HS-5 (cell line): ENCODE measurements around the gene PTCH2.

Experiments
- DNase-seq: peaks from one replicate; pipeline ENCODE4 v3.0.0-alpha.2; 2012; ENCODE audit warnings: low read depth

PTCH2 gene, protein sequence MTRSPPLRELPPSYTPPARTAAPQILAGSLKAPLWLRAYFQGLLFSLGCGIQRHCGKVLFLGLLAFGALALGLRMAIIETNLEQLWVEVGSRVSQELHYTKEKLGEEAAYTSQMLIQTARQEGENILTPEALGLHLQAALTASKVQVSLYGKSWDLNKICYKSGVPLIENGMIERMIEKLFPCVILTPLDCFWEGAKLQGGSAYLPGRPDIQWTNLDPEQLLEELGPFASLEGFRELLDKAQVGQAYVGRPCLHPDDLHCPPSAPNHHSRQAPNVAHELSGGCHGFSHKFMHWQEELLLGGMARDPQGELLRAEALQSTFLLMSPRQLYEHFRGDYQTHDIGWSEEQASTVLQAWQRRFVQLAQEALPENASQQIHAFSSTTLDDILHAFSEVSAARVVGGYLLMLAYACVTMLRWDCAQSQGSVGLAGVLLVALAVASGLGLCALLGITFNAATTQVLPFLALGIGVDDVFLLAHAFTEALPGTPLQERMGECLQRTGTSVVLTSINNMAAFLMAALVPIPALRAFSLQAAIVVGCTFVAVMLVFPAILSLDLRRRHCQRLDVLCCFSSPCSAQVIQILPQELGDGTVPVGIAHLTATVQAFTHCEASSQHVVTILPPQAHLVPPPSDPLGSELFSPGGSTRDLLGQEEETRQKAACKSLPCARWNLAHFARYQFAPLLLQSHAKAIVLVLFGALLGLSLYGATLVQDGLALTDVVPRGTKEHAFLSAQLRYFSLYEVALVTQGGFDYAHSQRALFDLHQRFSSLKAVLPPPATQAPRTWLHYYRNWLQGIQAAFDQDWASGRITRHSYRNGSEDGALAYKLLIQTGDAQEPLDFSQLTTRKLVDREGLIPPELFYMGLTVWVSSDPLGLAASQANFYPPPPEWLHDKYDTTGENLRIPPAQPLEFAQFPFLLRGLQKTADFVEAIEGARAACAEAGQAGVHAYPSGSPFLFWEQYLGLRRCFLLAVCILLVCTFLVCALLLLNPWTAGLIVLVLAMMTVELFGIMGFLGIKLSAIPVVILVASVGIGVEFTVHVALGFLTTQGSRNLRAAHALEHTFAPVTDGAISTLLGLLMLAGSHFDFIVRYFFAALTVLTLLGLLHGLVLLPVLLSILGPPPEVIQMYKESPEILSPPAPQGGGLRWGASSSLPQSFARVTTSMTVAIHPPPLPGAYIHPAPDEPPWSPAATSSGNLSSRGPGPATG

DNA sequence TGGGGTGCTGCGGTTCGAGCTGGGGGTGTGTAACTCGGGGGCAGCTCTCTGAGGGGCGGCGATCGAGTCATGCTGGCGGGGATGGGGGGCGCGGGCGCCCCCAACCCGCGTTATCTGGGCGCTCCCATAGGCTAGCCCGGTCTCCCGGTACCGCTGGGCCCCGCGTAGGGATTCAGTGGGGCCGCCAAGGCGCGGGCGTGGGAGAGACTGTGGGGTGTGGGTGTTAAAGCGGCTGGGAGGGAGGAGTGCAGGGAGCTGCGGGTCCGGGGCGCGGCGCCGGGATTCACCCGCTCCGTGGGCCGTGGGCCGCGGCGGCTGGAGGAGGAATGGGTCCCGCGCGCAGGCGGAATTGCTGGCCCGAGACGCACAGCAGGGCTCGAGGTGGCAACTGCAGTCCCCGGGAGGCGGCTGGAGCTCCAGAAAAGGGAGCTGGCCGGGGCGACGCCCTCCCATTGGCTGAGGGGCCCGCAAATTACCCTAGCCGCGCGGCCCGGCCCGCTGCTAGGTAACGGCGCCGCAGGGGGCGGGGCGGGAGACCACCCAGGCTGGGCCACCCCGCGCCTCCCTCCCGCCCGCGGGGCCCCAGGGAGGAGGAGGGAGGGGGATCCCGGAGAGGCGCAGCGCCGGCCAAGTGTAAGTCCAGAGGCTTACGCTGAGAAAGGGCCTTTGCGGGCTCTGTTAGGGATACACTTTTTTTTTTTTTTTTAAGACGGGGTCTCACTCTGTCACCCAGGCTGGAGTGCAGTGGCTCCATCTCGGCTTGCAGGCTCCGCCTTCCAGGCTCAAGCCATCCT lies at the start of gene PTCH2:
PTCH2 (minus strand) TSS at position 392 of the 794 bp plus-strand sequence; CDS start at position 71, 321 bp downstream.
- no peak for DNase-seq

DNA sequence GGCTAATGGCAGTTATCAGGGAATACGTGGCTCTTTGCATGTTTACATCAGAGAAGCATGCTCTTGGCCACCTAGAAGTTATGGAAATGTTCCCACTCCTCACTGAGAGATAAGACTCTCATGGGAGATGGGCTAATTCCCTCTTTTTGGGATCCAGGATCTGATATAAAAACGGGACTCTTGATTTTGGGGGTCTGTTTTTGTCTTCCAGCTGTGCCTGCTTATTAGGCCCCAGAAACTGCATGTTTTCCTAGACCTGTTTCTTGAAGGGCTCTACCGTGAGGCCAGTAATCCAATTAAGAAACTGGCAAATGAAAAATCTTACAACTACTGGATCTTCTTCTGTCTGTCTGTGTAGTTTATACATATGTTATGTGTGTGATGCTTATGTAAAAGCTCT lies 47.0 kb upstream of the PTCH2 start:
- no peak for DNase-seq

DNA sequence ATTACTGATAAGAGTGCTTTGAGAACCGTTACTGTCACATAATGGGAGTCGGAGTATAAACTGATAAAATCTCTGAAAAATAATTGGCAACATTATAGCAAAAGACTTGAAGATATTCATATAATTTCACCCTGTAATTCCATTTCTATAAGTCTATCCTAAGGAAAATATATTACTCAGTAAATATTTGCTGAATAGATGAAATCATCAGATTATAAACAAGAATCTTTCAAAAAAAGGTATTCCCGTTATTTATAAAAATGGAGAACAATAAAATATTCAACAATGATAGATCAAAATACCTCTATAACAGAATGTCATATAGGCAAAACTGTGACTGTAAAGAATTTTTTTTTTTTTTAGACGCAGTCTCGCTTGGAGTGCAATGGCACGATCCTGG lies 42.4 kb upstream of the PTCH2 start:
- DNase-seq = no peak

DNA sequence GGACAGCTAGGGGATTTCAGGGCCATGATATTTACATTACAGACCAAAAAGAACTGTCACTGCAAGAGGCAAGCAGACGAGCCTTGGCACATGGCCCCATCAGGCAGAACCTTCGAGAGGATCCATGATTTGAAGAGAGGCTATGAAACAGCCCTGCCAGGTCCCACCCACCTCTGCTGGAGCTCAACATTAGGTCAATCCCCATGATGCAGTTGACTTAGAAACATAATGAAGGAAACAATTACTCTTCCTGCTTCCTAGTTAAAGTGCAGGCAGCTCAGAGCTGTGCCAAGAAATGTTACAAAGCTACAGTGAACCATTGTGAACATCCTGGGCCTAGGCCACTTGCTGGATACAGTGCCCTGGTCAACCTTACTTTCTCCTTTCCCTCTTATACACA lies 41.7 kb upstream of the PTCH2 start:
- DNase-seq = no peak

DNA sequence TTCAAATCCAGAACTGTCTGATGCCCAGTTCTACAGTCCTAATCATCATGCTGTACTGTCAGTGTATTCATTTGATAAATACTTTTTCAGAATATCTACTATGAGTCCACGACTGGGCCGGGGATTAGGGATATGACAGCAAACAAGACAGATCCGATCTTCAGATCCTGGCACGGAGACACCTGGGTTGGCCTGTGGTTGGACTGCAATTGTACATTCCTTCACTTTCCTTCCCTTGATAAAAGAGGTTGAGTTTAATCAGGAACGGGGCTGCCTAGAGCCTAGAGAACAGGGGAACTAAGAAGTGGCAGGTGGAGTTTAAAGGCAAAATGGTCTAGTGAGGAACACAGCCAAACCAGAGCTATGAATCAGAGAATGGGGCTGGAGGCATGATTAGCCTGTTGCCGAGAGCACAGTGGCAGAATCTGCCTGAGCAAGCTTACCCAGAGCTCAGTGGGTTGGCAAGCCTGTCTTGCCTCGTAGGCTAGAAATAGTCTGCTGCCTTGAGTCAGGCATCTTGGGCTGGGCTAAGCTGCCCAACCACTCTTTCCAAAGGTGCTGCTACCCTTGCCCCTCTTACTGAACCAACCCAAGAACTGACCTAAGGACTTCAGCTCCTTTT lies 38.1 kb upstream of the PTCH2 start:
- DNase-seq = no peak

DNA sequence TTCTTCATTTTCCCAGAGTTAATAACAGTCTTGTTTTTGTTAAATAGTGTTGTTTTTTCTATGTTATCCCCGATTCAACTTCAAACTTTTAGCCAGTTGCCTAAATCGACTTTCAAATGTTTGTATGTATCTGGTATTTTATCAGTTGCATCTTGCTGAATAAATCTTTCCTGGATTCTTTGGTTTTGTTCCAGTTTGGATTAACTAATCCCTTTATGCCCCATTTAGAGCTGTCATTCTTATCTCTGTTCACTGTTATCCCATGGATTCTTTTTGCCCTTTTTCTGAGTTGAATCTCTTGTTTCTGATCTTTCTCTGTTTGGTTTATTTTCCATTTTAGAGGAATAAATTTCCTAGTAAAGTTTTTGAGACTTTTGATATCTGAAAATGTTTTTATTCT lies 31.1 kb upstream of the PTCH2 start:
- DNase-seq = no peak

DNA sequence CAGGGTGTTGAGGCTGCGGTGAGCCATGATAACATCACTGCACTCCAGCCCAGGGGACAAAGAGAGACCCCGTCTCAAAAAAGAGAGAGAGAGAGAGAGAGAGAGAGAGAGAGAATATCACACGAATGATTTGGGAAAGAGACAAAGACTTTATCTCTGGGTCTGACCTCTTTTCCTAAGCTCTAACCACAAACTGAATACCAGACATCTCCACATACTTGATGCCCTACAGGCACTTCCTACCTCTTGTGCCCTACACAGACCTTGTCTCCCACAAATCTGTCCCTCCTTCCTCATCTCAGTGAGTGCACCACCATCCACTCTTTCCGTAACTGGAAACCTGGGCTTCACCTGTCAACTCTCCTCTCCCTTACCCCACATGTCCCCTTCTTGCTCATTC lies 27.0 kb upstream of the PTCH2 start:
- no peak for DNase-seq

DNA sequence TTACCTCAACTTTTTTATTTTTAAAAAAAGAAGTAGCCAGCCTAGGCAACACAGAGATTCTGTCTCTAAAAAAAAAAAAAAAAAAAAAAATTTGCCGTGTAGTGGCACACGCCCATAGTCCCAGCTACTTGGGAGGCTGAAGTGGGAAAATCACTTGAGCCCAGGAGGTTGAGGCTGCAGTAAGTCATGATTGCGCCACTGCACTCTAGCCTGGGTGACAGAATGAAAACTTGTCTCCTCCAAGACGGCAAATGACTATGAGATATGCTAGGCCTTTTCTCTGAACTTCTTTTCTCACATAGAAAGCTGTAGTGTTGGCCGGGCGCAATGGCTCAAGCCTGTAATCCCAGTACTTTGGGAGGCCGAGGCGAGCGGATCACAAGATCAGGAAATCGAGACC lies 24.7 kb upstream of the PTCH2 start:
- DNase-seq = no peak

DNA sequence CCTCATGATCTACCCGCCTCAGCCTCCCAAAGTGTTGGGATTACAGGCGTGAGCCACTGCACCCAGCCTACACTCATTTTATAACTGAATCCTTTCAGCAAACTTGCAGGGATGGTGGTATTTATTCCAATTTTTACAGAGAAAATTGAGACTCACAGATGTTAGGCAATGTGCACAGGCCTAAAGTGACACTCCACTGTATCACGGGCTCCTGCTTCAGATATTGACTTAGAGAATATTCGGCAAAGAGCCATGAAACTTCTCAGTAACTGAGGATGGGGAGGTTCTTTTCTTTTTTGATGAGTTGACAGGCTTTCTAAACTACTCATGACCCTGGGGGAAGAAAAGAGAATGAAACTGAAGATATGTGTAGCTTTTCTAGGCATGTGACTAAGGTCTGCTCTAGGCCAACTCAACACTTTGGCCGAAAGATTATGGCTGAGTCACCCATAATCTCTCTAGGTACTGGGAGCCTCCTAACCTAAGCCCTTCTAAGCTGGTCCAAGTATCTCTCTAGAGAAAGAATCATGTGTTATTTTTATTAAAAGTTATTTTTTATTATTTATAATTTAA lies 19.9 kb upstream of the PTCH2 start:
- no peak for DNase-seq

DNA sequence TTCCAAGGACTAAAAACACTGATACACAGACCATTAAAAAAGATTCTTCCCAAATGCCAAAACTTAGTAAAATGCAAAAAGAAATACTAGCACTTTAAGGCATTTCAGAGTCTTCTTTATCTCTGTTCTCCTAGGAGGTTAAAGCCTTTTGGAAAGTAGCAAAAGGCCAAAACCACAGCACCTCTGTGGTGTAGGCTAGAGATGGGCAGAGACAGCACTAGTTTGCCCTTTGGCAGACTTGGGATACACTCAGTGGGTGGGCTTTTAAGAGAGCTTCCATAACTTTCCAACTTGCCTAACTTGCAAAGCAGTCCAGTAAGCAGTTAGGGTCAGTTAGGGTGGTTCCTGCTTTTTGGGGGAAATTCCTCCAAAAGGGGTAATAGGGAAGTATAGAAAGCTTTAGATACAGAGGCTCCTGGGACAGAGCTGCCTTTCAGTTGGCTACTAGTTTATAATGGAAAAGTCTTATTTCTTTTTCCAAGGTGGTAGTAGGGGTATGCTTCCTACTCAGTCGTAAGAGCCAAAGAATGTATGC lies 17.9 kb upstream of the PTCH2 start:
- no peak for DNase-seq

DNA sequence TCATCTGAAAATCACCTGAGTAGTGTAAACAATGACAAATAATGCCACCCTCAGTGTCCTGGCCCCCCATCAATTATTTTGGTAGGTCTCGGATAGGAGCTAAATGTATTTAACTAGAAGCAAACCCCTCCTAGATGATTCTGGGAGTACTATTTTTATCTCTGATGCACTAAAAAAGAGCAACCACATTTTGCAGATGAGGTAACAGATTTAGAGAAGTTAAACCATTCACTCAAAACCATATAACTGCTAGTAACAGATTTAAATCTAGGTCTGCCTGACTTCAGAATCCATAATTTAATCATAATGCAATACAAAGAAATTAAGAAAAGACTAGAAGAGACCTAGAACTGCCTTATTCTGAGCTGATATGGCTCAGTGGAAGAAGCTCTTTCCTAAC lies 17.3 kb upstream of the PTCH2 start:
- DNase-seq = no peak

DNA sequence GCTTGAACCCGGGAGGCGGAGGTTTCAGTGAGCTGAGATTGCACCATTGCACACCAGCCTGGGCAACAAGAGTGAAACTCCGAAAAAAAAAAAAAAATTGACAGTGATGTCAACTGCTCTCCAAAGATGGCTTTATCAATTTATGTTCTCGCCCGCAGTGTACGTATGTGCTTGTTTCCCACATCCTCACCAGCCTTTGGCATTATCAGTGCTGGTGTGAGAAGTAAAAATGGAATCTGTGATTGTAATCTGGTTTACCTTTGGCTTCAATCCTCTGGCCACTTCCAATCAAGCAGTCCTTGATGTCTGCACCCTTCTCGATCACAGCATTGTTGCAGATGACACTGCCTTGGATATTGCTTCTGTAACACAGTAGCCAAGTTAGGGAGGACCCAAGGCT lies 14.4 kb upstream of the PTCH2 start:
- DNase-seq = no peak

DNA sequence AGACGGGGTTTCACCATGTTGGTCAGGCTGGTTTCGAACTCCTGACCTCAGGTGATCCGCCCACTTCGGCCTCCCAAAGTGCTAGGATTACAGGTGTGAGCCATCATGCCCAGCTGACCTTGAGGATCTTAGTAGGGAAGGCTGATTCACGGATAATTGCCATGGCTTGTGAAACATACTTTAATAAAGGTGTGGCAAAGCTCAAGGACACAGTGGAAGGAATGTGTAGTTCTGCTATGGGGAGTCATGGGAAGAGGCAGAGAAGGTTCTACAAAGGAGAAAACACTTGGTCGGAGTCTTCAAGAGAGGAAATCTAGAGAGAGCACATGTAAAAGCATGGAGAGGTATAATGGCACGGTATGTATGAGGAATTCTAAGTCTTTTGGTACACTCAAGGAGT lies 12.7 kb upstream of the PTCH2 start:
- DNase-seq = no peak

DNA sequence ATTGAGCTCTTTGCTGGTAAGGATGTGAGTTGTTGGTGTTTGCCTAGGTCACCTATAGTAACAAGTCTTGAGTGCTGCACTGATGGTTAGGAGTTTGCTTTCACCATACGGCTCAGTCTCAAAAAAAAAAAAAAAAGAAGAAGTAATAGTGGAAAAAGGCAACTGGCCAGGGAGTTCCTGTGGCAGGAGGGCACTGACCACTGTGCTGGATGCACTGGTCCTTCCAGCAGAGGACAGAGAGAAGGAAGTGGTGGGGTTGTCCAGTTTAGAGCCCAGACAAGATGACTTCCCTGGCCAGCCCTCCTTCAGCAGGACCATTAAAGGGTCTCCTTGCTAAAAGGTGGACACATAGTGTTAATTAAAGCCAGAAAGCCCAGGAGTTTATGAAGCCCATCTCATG lies 11.9 kb upstream of the PTCH2 start:
- DNase-seq = no peak

DNA sequence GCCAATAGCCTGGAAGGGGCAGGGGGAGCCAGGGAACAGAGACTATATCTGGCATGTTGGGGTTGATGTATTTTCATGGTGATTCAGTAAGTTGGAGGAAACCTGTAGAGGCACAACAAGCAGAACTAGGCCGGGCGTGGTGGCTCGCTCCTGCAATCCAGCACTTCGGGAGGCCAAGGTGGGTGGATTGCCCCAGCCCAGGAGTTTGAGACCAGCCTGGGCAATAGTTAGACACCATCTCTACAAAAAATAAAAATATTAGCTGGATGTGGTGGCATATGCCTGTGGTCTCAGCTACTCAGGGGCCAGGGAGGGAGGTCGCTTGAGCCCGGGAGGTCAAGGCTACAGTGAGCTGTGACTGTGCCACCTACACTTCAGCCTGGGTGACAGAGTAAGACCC lies 10.1 kb upstream of the PTCH2 start:
- no peak for DNase-seq

DNA sequence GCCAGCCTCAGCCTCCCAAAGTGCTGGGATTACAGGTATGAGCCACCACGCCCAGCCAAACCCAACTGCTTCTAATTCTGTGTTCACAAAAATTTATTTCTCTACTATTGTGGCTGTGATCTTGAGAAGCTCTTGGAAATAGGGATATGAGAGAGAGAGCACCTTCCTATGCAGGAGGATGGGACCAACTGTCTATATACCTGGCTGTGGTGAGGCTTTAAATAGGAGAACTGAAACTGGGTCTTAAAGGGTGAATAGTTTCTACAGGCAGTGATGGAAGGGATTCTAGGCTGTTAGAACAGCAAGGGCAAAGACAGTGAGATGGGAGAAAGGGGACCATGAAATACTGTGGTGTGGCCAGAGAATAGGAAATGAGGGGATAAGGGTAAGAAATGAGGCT lies 8.3 kb upstream of the PTCH2 start:
- no peak for DNase-seq

DNA sequence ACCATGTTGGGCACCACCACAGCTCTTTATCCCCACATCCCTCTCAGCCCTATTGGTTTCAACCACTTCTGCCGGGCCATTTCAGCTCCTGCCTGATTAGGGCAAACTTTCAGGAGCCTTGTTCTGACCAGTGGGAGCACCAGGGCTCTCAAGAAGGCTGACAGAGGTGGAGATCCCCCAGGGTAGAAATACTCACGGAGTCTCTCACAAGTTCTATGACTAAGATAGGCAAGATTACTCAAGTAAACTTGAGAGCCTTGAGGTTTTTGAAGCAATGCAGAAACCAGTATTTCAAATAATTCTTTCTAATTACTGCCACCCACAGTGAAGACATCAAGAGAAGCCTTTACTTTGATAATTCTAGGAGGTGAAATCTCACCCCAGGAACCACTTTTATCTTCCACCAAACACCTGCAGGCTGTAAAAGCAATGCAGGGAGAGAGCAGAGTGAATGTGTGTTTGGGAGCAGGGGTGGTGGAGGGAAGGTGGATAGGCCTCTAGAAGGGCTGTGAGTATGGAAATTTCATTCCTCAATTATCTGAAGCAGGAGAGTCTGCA lies 6.6 kb upstream of the PTCH2 start:
- no peak for DNase-seq

DNA sequence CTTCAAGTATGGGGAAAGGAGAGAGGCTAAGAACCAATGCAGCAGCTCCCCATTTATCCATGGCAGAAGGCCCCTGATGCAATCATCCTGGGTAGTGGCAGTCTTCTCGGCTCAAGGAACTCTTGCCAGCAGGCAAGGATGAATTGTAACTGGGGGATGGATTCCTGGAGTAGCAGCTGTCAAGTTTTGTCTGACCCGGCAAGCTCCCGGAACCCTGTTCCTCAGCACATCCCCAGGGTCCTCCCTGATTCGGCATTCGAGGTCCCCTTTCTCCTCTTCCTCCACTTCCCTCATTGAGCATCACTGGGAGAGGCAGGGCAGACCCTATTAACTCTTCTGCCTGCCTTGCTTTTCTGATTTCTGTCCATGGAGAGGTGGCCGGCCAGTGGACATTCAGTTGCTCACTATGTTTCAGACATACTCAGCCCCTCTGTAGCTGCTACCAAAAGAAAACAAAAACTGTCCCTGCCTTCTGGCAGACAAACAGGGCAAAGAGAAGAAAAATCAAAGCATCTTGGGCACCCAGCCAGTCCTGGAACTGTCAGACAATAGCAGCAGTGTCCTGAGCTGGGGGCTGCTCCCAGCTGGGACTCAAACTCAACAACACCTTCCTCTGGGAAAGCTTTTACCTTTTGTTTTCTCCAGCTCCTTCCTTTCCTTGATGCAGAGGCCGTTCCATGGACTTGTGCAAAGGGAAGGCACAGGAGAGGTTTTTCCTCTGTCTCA lies 5.6 kb upstream of the PTCH2 start:
- no peak for DNase-seq

DNA sequence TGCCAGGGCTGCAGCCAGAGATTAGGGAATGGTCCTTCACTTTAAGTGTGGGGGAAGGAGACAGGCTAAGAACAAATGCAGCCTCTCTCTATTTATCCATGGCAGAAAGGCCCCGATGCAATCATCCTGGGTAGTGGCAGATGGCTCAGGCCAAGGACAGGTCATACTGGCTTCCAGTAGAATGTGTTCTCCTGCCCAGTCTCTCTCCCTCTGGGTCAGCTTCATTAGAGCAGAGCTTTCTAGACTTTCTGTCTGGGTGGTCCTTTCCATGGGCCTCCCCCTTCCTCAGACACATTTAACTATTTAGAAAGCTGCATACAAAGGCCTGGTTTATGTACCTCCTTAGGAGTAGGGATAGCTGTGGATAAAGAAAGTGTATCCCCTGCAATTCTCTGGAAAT lies 4.8 kb upstream of the PTCH2 start:
- no peak for DNase-seq

DNA sequence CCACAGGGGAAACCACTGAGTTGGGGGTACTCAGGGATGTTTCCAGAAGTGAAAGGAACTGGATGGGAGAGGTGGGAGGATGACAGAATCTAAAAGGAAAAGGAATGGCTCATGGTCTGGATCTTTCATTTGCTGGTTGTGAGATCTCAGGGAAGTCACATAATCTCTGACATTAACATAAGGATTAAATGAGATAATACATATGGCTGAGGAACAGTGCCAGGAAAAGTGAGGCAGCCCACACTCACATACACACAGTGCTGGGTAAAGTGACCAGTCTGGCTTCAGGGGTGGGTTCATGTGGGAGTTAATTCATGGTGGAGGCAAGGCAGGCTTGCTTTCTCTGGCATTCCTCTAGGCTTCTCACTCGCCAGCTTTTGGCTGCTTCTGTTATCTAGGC lies 3.9 kb upstream of the PTCH2 start:
- no peak for DNase-seq
